HepG2 (cell line): ENCODE data around the gene BANP. TPM values are rescaled to one million over a fixed set of nuclear protein-coding genes. Genes with fewer than 3 reads are reported as not detected.

Source experiments
- ATAC-seq: fragments of 200-7000 bp; cut with Tn5 transposase; 3 replicates; pipeline ENCODE4 v1.9.1; 2020; ENCODE audit warnings: mild to moderate bottlenecking, moderate library complexity
- BruUV-seq: library from RNA; stranded (reverse); fragments of 400-500 nt; replicated peaks from 2 replicates; lab custom pipeline; 2021; lab: Mats Ljungman, UMichigan
- CTCF ChIA-PET: fragments of 300-600 bp; formaldehyde crosslinking; extraction: SDS; loops from one replicate; lab custom pipeline; 2021; ENCODE audit warnings: low total read pairs, inconsistent platforms, low intra/inter-chr PET ratio; lab: Yijun Ruan, JAX
- POLR2A ChIA-PET: fragments of 350-600 bp; sonication (Branson Sonifier 250); formaldehyde crosslinking; loops from one replicate; lab custom pipeline; 2020; ENCODE audit warnings: antibody characterized with exemption, inconsistent platforms; lab: Yijun Ruan, JAX
- DNase-seq: peaks from one replicate; pipeline ENCODE4 v3.0.0-alpha.2; 2015; ENCODE audit warnings: low spot score
- FAIRE-seq: peaks from 3 replicates; lab custom pipeline; 2011; peaks lifted over from hg19 to GRCh38; lab: Jason Lieb, UNC
- H2AFZ ChIP-seq: one replicate; pipeline ENCODE4 v1.6.1; 2011; ENCODE audit warnings: low read length, inconsistent platforms
- H3K27ac ChIP-seq: fragments of 300-600 bp; 3 replicates; pipeline ENCODE4 v1.8.0; 2011; ENCODE audit warnings: mixed run types, mild to moderate bottlenecking, mixed read lengths, low read length, inconsistent platforms; ENCODE audit not compliant: insufficient read depth; ENCODE audit errors: extremely low read length
- H3K27me3 ChIP-seq, 2 experiments: fragments of 200-600 bp in 1 of 2; 2 replicates in 1 of 2; 3 replicates in 1 of 2; pipeline versions ENCODE4 v1.6.0 to v1.8.0; 2011; ENCODE audit warnings: low read length in 2 of 2, mild to moderate bottlenecking in 2 of 2, moderate library complexity in 2 of 2, inconsistent platforms in 1 of 2; ENCODE audit not compliant: insufficient read depth in 2 of 2, control insufficient read depth in 1 of 2
- H3K36me3 ChIP-seq, 2 experiments: fragments of 200-600 bp in 1 of 2; replicated peaks in 1 of 2; 2 replicates in 1 of 2; 3 replicates in 1 of 2; pipeline versions ENCODE4 v1.5.1 to v1.8.0; 2011; ENCODE audit warnings: low read length in 2 of 2, inconsistent platforms in 1 of 2; ENCODE audit not compliant: insufficient read depth in 2 of 2, control insufficient read depth in 1 of 2
- H3K4me1 ChIP-seq: 2 replicates; pipeline ENCODE4 v1.5.1; 2012; ENCODE audit warnings: low read length, inconsistent platforms; ENCODE audit not compliant: insufficient read depth
- H3K4me2 ChIP-seq: 2 replicates; pipeline ENCODE4 v1.6.0; 2011; ENCODE audit warnings: low read depth, low read length, inconsistent platforms
- H3K4me3 ChIP-seq, 3 experiments: fragments of 200-600 bp in 1 of 3; sonication (generic), shearing (Covaris generic) in 1 of 3; replicated peaks in 1 of 3; 2 replicates each; pipeline ENCODE4 v1.5.1; 2011 to 2016; ENCODE audit warnings: low read length in 3 of 3, inconsistent platforms in 2 of 3, low read depth in 2 of 3, mild to moderate bottlenecking in 2 of 3, control low read depth in 1 of 3, mixed read lengths in 1 of 3; ENCODE audit not compliant: insufficient read depth in 1 of 3
- H3K79me2 ChIP-seq: one replicate; pipeline ENCODE4 v1.6.1; 2011; ENCODE audit warnings: low read length, inconsistent platforms; ENCODE audit not compliant: insufficient read depth
- H3K9ac ChIP-seq: 2 replicates; pipeline ENCODE4 v1.6.0; 2011; ENCODE audit warnings: mild to moderate bottlenecking, low read depth, low read length, inconsistent platforms; ENCODE audit not compliant: insufficient read depth
- H3K9me3 ChIP-seq: 2 replicates; pipeline ENCODE4 v1.5.1; 2012; ENCODE audit warnings: mild to moderate bottlenecking, low read length
- H4K20me1 ChIP-seq: 2 replicates; pipeline ENCODE4 v1.6.0; 2011; ENCODE audit warnings: inconsistent platforms, mild to moderate bottlenecking, low read length, moderate library complexity; ENCODE audit not compliant: insufficient read depth
- IRX3 ChIP-seq: sonication (generic); formaldehyde crosslinking; IDR thresholded peaks from 2 replicates; pipeline ENCODE4 v1.8.1; 2023; ENCODE audit warnings: mild to moderate bottlenecking, low read depth, missing genetic modification reagents, borderline replicate concordance
- MXD4 ChIP-seq: IDR thresholded peaks from 2 replicates; pipeline ENCODE4 v1.6.1; 2016; ENCODE audit warnings: mild to moderate bottlenecking, missing biosample characterization, missing genetic modification reagents
- NFKB2 ChIP-seq: sonication (generic); formaldehyde crosslinking; IDR thresholded peaks from 2 replicates; pipeline ENCODE4 v1.4.0; 2020; ENCODE audit warnings: missing genetic modification reagents, borderline replicate concordance
- SIN3A ChIP-seq: IDR thresholded peaks from 2 replicates; pipeline ENCODE4 v1.6.1; 2011; ENCODE audit warnings: low read depth, mild to moderate bottlenecking, control low read depth, low read length, borderline replicate concordance
- ZFP36L2 ChIP-seq: sonication (generic); formaldehyde crosslinking; IDR thresholded peaks from 2 replicates; pipeline ENCODE4 v1.4.0; 2020; ENCODE audit warnings: missing genetic modification reagents
- ZNF343 ChIP-seq: sonication (generic); formaldehyde crosslinking; IDR thresholded peaks from 2 replicates; pipeline ENCODE4 v1.4.0; 2020; ENCODE audit warnings: mild to moderate bottlenecking, missing genetic modification reagents
- ZNF446 ChIP-seq: sonication (generic); formaldehyde crosslinking; IDR thresholded peaks from 2 replicates; pipeline ENCODE4 v1.5.0; 2020; ENCODE audit warnings: mild to moderate bottlenecking, missing genetic modification reagents
- ZNF556 ChIP-seq: sonication (generic); formaldehyde crosslinking; IDR thresholded peaks from 2 replicates; pipeline ENCODE4 v1.4.0; 2020; ENCODE audit warnings: mild to moderate bottlenecking, missing genetic modification reagents, borderline replicate concordance
- ZNF83 ChIP-seq: sonication (generic); formaldehyde crosslinking; IDR thresholded peaks from 2 replicates; pipeline ENCODE4 v1.4.0; 2020; ENCODE audit warnings: missing genetic modification reagents, mild to moderate bottlenecking, borderline replicate concordance
- WGBS: methylation state at CpG from one replicate; pipeline ENCODE4 v1.1.6; 2017; ENCODE audit warnings: low lambda C conversion rate; 5-methylcytosine and 5-hydroxymethylcytosine counted together
- in situ Hi-C: cut with HindIII; loops from 2 replicates; pipeline ENCODE4 v1.10.0; 2017; ENCODE audit warnings: low pct_unique_long_range_greater_than_20kb; ENCODE audit not compliant: extremely low pct_ligation_motif_present
- intact Hi-C: fragments of 100-400 bp; cut with micrococcal nuclease; formaldehyde crosslinking; loops from one replicate; pipeline ENCODE4 v1.10.0; 2022; ENCODE audit not compliant: unreplicated experiment
- polyA plus RNA-seq, 8 experiments: library from polyadenylated mRNA; depleted of rRNA in 3 of 8; stranded (reverse) in 7 of 8; unstranded in 1 of 8; fragments of >200 nt; fragmentation: Illumina TruSeq in 4 of 8; extraction: Trizol in 4 of 8; gene quantifications; 2 replicates each; pipeline versions ENCODE4 v1.2.1 to v1.2.3, GENCODE V29; 2011 to 2016; ENCODE audit warnings: low read depth in 4 of 8, missing spikeins in 1 of 8, mixed read lengths in 1 of 8; ENCODE audit not compliant: insufficient read depth in 1 of 8
- total RNA-seq, 5 experiments: library from RNA; depleted of rRNA; stranded (reverse); fragments of >200 nt; fragmentation: Illumina TruSeq; extraction: Trizol; gene quantifications; 2 replicates each; pipeline ENCODE4 v1.2.3, GENCODE V29; 2016; ENCODE audit warnings: low read depth in 1 of 5
- TF ChIP-seq, protein P1 (sequence below): sonication (generic); formaldehyde crosslinking; IDR thresholded peaks from 2 replicates; pipeline ENCODE4 v1.5.0; 2020; ENCODE audit warnings: mild to moderate bottlenecking, low read depth, missing genetic modification reagents, borderline replicate concordance
- TF ChIP-seq, protein P2 (sequence below): IDR thresholded peaks from 2 replicates; pipeline ENCODE4 v1.6.1; 2016; ENCODE audit warnings: low read depth
- TF ChIP-seq, protein P3 (sequence below): IDR thresholded peaks from 2 replicates; pipeline ENCODE4 v1.6.1; 2016; ENCODE audit warnings: missing genetic modification reagents, missing compliant biosample characterization

The BANP gene
- total and polyA plus RNA-seq, 2 of the 13 experiments (the other 11 are each of a cell fraction or from before 2014, with no cell fraction given), result 20.2 to 23.8 TPM

DNA sequence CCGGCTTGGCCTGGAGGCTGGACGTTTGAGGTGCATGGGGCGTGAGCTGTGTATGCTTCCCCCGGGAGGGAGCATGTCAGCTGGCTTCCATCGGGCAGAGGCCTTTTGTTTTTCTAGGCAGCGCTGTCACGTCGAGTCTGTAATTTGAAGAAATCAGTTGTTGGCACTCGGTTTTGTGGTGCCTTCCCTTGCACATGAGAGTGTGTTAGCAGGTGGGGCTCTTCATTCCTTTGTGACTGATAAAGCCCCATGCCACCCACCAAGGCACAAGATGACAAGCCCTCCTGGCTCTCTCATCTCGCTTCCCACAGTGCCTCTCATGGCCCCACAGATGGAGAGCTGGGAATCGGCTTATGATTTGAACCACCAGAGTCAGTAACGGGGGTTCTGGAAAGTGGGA, 72.1 kb downstream of the BANP start:
- in situ Hi-C loops, result no loop called here
- H3K4me2 ChIP-seq, result no peak overlapping the region
- TF ChIP-seq MXD4 (CRISPR knock-in tag), result no peak
- TF ChIP-seq SIN3A, result no peak
- TF ChIP-seq IRX3 (CRISPR knock-in tag), result no peak
- TF ChIP-seq, protein P1, sequence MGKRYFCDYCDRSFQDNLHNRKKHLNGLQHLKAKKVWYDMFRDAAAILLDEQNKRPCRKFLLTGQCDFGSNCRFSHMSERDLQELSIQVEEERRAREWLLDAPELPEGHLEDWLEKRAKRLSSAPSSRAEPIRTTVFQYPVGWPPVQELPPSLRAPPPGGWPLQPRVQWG (CRISPR knock-in tag), result no peak
- no peak for TF ChIP-seq ZNF446
- no peak for TF ChIP-seq NFKB2 (CRISPR knock-in tag)
- TF ChIP-seq, protein P2, sequence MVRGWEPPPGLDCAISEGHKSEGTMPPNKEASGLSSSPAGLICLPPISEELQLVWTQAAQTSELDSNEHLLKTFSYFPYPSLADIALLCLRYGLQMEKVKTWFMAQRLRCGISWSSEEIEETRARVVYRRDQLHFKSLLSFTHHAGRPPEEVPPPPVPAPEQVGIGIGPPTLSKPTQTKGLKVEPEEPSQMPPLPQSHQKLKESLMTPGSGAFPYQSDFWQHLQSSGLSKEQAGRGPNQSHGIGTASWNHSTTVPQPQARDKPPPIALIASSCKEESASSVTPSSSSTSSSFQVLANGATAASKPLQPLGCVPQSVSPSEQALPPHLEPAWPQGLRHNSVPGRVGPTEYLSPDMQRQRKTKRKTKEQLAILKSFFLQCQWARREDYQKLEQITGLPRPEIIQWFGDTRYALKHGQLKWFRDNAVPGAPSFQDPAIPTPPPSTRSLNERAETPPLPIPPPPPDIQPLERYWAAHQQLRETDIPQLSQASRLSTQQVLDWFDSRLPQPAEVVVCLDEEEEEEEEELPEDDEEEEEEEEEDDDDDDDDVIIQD (CRISPR knock-in tag), result no peak
- no peak for TF ChIP-seq ZNF556 (CRISPR knock-in tag)
- TF ChIP-seq, protein P3, sequence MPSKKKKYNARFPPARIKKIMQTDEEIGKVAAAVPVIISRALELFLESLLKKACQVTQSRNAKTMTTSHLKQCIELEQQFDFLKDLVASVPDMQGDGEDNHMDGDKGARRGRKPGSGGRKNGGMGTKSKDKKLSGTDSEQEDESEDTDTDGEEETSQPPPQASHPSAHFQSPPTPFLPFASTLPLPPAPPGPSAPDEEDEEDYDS, result no peak
- no peak for TF ChIP-seq ZFP36L2 (CRISPR knock-in tag)
- TF ChIP-seq ZNF83 (CRISPR knock-in tag), result no peak
- no peak for TF ChIP-seq ZNF343 (CRISPR knock-in tag)
- TF ChIP-seq, all 625 proteins: peak for 0
- Histone ChIP-seq H3K27me3 (no peaks in the 10 kb centered on the region), H2AFZ (no peak overlapping the region), H3K4me3 (no peak overlapping the region), H3K4me1 (no peaks in the 10 kb centered on the region), H4K20me1 (no peaks in the 10 kb centered on the region), H3K9me3 (no peaks in the 10 kb centered on the region), H3K9ac (no peak overlapping the region), H3K36me3 (peaks cover 10 to 25% of the 10 kb centered on the region in 2 experiments; a peak in 4 of 5 replicates), H3K79me2 (no peaks in the 10 kb centered on the region), H3K27ac (no peak overlapping the region)
- ChIA-PET CTCF (no interaction called here), POLR2A (no interaction called here)
- no peak for ATAC-seq
- FAIRE-seq, result no peak
- no peak for DNase-seq
- WGBS, result 95% methylated on average over 12 of the region's 12 CpGs
- intact Hi-C loops, result no loop called here
- no TSS peak for BruUV-seq
